SW480 (cell line): ENCODE data around the gene NOXO1.

Experiments used
- DNase-seq: peaks from one replicate; pipeline ENCODE4 v3.0.0-alpha.2; 2016; ENCODE audit warnings: low spot score

Gene NOXO1

DNA sequence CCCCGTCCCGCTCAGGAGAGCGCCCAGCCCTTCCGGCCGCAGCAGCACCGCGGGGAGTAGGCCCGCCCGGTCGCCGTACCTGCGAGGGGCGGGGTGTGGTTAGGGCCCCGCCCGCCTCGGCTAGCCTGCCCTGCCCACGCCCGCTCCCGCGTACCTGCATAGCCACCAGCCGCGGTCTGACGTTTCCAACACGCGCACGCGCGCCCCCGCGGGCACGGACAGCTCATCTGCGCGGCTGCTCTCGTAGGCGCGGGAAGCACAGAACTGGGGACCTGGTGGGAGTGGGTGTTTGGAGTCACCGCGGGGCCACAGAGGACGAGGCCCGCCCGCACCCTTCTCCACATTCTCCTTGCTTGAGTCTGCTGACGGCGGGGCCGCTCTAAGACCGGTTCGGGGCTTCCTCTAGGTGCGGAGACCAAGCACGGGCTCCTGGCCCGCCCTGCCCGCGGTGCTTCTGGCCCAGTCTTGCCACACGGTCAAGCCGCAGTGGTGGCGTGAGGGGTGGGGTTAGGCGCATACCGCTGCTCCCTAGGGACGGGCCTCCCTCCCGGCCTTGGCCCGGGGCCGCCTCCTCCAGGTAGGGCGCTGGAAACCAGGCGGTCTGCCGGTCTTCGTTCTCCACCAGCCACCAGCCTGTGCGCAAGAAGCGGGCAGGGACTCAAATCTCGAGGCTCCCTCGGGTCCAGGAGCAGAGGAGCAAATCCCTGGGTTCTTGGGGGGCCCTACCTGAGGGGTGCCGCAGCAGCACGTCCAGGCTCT, 1.8 kb downstream of the NOXO1 start:
- DNase-seq = peak; percentile 86

DNA sequence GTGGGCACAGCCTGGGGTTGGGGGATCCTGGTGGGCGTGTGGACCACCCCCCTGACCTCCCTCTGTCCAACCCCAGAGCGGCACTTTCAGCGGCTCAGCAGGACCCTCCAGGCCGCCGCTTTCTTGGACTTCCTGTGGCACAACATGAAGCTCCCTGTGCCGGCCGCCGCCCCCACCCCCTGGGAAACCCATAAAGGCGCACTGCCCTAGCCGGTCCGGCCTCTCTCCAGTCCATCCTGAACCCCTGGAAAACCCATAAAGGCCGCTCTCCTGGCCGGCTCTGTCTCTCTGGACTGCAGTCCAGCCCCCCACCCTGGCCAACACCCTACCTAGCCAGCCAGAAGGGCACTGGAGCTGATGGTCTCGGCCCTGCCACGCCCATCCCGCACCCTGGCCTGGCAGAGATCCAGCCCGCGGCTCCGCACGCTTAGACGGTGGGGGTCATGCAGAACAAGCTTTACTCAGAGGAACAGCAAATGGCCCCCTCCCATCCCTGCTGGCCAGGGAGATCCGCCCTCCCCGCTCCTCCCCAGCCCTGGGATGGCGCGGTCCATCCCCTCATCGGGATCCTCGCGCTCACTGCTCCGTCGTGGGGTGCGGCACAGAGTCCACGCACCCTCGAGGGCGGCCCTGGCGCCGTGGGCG, 2.7 kb downstream of the NOXO1 start:
- DNase-seq = no peak

GRCh38 chr16:1977875-1978268, 3.4 kb downstream of the NOXO1 start:
- DNase-seq = no peak

DNA sequence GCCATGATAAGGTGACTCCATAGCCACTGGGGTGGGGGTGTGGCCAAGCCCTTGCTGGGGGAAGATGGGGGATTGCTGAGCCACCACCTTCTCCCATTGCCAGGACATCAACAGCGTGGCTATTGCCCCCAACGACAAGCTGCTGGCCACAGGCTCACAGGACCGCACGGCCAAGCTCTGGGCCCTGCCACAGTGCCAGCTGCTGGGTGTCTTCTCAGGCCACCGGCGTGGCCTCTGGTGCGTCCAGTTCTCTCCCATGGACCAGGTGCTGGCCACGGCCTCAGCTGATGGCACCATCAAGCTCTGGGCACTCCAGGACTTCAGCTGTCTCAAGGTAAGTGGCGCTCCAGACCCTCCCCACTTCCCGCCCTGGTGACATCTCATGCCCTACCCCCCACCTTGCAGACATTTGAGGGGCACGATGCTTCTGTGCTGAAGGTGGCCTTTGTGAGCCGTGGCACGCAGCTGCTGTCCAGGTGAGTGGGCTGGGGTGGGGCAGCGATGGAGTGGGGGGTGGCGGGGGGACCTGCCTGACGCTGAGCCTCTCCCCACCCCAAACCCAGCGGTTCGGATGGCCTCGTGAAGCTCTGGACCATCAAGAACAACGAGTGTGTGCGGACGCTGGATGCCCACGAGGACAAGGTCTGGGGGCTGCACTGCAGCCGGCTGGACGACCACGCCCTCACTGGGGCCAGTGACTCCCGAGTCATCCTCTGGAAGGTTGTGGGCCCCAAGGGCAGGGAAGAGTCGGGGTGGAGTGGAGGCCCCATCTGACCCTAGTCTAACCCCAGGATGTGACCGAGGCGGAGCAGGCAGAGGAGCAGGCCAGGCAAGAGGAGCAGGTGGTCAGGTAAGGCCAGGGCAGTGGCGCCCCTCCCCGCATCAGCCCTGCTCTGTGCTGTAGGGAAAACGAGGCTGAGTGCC, 4.1 kb downstream of the NOXO1 start:
- DNase-seq = no peak

GRCh38 chr16:1976216-1976520, 5.1 kb downstream of the NOXO1 start:
- DNase-seq = no peak

- no peak for DNase-seq
Observed at GRCh38 chr16:1975432-1976215, 5.6 kb downstream of the NOXO1 start.

DNA sequence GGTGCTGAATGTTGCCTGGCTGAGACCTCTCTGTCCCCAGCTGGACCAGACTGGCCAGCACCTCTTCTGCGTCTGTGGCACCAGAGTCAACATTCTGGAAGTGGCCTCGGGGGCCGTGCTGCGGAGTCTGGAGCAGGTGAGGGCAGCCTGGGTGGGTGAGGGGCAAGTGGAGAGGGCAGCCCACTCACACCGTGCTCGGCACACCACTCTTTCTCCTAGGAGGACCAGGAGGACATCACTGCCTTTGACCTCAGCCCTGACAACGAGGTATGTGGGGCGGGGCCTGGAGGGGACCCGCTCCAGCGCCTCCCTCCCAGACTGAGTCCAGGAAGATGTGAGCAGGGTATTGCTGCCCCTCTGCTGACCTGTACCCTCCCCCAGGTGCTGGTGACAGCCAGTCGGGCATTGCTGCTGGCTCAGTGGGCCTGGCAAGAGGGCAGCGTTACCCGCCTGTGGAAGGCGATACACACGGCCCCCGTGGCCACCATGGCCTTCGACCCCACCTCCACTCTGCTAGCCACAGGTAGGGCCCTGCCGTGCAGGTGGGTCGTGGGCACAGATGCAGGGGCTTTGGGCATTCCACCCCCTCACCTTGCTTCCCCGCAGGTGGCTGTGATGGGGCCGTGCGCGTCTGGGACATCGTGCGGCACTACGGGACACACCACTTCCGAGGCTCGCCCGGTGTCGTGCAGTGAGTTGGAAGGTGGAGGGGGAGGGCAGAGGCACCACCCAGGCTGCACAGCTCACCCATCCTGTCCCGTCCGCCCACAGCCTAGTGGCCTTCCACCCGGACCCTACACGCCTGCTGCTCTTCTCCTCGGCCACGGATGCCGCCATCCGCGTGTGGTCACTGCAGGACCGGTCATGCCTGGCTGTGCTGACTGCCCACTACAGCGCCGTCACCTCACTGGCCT, 6.9 kb downstream of the NOXO1 start:
- DNase-seq = no peak

- no peak for DNase-seq
Observed at GRCh38 chr16:1973461-1974156, 7.7 kb downstream of the NOXO1 start.

DNA sequence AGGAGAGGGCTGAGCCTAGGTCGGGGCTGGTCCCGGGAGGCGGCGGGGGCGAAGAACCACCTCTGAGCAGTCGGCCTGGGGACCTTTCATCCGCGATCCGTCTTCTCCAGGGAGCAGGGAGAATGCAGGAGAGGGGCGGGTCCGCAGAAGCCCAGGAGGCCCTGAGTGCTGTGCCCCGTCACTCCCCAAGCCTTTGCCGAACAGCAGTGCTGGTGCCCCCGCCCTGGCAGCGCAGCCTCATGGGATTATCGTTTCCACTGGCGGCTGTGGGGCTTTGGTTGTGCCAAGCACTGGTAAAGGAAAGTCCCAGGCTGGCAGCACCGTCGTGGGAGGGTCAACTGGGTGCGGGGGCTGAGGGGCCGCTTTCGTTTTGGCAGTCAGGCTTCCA, 8.8 kb downstream of the NOXO1 start:
- no peak for DNase-seq

DNA sequence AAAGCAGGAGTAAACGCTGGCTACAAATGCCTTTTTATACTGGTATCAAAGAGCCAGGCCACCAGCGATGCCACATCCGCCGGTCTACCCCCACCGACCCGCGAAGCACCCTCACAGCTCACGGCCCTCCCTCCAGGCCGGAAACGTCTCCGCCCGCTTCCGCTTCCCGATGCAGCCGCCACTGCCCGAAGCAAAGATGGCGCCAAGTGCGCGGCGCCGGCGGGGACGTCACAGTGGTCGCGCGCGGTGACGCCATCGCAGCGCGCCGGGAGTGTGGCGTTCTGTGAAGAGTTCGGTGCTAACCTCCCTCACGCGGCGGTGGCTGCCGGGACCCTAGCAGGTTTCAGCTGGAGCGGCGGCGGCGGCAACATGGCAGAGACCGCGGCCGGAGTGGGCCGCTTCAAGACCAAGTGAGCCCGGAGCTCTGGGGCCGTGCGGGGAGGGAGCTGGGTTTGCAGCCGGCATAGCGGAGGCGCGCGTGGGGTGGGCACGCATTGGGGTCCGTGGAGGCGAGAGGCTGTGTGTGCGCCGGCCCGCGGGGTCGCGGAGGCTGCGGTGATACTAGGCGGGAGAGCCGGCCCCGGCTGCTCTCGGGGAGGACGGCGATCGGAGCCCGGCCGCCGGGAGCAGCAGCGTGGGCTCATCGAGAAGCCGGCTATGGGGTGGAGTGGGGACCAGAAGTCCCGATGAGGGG, 9.3 kb downstream of the NOXO1 start, which contains the start of gene TBL3:
TBL3 (plus strand) TSS at position 258 of the 694 bp plus-strand sequence; CDS start at position 370, 112 bp downstream.
- DNase-seq = peak; percentile 93

DNA sequence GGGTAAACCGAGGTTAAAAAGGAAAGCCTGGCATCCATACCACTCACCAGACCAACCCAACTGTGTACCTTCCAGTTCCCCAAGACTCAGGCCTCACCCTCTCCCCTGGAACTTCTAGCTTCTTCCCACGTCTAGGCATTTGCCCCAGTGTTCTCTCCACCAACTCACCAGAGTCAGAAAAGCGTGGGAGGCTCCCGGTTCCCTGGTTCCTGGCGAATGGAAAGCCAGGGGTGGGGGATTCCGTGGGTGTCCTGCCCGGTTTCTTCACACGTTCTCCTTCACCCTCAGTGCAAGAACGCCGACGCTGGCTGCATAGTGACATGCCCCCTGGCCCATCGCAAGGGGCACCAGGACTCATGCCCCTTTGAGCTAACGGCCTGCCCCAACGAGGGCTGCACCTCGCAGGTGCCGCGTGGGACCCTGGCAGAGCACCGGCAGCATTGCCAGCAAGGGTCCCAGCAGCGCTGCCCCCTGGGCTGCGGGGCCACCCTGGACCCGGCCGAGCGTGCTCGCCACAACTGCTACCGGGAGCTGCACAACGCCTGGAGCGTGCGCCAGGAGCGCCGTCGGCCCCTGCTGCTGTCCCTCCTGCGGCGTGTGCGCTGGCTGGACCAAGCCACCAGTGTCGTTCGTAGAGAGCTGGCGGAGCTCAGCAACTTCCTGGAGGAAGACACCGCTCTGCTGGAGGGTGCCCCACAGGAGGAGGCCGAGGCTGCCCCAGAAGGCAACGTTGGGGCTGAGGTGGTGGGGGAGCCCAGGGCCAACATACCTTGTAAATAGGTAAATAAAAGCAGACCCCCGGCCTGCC, 12.9 kb downstream of the NOXO1 start:
- DNase-seq = no peak

GRCh38 chr16:1966460-1966859, 14.8 kb downstream of the NOXO1 start, which contains the start of gene RNF151:
RNF151 (plus strand) TSS chr16:1966856; CDS start chr16:1966882, 26 bp downstream.
- DNase-seq = no peak

GRCh38 chr16:1965396-1966001, 15.8 kb downstream of the NOXO1 start:
- no peak for DNase-seq

GRCh38 chr16:1964506-1965395, 16.5 kb downstream of the NOXO1 start, which contains the start of gene RPS2:
RPS2 (minus strand) TSS chr16:1964826; CDS start chr16:1964625, 201 bp downstream.
- peak; percentile 98 for DNase-seq

GRCh38 chr16:1963806-1964505, 17.3 kb downstream of the NOXO1 start:
- no peak for DNase-seq
